Epithelial cell of proximal tubule (primary cell): Measurements from ENCODE around the gene CRACR2B. TPM values are rescaled to one million over a fixed set of nuclear protein-coding genes. Genes with fewer than 3 reads are reported as not detected.

Experiments
- DNase-seq: peaks from one replicate; pipeline ENCODE4 v3.0.0-alpha.2; 2011; ENCODE audit warnings: low read depth
- H3K4me3 ChIP-seq: 2 replicates; pipeline ENCODE4 v1.5.1; 2011; ENCODE audit warnings: low read depth, mild to moderate bottlenecking, low read length
- total RNA-seq: library from RNA; depleted of rRNA; stranded (reverse); fragments of >200 nt; gene quantifications from 2 replicates; pipeline ENCODE4 v1.2.3, GENCODE V29; 2015
- TF ChIP-seq, protein P1 (sequence below): conservative IDR thresholded peaks from 2 replicates; pipeline ENCODE4 v1.5.1; 2012; ENCODE audit warnings: low read depth, mild to moderate bottlenecking, low read length

The CRACR2B gene
- total RNA-seq, 1 donor from 2014 or later, result 55.7 TPM

DNA sequence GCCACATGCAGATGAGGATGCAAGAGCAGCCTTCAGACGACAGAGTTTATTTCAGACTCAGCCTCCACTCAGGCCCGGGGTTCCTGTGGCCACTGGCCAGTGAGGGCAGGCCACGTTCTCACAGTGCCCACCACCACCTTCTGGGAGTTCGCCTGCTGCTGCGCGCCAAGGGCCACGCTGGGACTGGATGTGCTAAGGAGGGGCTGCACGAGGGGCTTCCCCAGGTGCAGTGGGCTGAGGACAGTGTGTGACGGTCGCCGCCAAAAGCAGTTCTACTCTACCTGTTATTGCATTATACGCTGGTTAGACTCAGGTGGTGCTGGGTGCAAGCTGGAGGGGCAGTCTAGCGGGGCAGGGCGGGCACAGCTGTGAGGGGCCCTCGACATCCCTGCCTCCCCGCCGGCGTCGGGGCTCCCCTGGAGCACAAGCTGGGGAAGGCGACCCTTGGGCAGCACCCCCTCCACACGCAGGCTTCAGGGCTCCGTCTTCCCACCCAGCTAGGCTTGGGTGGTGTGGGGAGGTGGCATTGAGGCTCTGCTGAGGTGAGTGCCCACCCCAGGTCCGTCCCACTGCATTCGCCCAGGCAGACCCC is 40.5 kb upstream of the CRACR2B start:
- TF ChIP-seq, protein P1, sequence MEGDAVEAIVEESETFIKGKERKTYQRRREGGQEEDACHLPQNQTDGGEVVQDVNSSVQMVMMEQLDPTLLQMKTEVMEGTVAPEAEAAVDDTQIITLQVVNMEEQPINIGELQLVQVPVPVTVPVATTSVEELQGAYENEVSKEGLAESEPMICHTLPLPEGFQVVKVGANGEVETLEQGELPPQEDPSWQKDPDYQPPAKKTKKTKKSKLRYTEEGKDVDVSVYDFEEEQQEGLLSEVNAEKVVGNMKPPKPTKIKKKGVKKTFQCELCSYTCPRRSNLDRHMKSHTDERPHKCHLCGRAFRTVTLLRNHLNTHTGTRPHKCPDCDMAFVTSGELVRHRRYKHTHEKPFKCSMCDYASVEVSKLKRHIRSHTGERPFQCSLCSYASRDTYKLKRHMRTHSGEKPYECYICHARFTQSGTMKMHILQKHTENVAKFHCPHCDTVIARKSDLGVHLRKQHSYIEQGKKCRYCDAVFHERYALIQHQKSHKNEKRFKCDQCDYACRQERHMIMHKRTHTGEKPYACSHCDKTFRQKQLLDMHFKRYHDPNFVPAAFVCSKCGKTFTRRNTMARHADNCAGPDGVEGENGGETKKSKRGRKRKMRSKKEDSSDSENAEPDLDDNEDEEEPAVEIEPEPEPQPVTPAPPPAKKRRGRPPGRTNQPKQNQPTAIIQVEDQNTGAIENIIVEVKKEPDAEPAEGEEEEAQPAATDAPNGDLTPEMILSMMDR, result no peak

DNA sequence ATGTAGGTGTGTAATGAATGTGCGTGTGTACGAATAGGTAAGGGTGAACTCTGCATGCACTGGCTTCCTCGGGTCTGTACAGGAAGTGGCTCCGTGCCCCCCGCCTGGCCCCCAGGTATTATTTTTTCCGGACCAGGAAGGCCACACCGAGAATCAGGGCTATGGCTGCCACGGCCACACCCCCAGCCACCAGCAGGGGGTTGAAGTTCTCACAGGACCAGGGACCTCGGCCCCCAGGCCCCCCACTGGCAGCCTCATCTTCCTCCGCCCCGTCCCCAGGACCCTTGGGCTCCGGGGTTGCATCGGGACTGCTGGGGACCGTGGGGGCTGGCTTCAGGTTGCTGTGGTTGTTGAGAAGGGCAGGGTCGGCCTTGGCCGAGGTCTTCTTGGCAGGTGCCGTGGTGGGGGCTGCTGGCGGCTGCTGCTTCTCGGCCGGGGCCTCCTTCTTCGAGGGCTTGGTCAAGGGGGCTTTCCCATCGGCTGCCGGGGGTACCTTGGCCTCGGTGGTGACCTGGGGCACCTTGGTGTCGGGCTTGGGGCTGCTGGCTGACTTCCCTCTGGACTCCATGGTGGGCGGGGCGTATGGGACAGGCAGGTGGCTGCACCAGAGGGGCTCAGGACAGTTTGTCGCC is 39.6 kb upstream of the CRACR2B start:
- TF ChIP-seq, protein P1, result no peak
- no peak overlapping the region for H3K4me3 ChIP-seq
- DNase-seq, result no peak

More for the DNA sequence above, 40.5 kb upstream of the CRACR2B start:
- no peak overlapping the region for H3K4me3 ChIP-seq
- no peak for DNase-seq

DNA sequence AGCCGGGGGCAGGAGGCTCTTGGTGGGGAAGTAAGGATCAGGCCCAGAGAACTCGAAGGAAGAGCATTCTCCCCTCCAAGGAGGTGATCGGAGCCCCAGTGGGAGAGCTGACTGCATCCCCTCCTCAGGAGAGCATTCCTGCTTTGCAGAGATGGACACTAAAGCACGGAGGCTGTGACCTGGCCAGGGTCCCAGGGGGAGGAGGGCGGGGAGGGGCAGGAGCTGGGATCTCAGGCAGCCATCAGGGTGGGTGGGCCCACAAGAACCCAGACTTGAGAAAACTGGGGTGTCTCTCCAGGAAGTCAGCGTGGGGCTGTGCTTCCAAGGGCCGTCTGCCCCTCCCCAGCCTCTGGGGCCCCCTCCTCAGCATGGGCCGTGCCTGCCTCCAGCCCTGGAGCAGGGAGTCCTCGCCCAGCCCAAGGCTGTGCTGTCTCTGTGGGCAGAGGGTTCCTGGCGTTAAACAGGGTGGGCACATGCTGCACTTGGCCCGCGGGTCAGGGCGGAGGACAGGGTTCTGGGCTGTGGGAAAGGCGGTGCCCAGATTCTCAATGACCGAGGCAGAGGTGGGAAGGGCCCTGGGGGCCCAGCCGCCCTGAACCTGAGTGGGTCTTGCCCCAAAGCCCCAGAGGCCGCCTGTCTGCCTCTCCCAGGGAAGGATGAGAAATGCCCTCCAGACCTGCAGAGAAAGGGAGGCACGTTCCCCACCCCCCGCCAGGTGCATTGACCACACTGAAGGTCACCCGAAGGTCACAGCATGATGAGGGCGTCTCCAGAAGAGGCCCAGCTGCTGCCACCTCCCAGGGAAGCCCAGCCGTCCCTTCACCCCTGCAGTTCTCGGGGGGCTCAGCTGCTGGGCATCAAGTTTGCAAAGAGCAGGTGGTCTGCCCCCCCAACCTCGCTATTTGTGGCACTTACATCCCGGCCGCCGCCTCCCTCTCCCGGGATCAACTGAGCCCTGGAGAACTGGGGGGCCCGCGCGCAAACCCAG is 38.5 kb upstream of the CRACR2B start:
- no peak overlapping the region for H3K4me3 ChIP-seq
- TF ChIP-seq, protein P1, result no peak
- no peak for DNase-seq

DNA sequence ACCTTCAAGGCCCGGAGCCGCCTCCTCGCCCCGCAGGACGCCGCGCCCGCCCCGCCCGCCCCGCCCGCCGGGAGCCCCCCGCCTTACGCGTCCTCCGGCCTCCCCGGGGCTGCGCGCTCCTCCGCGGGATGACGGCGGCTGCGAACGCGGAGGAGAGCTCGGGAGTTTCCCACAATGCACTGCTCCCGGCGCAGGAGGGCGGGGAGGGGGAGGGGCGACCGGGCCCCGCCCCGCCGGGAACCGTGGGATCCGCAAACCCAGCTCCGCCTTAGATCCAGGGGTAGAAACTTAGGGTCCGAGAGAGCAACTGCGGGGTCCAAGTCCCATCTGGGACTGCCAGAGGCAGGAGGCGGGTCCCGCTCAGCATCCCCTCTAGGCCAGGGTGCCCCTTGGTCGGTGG is 37.8 kb upstream of the CRACR2B start, which contains the start of gene CEND1:
TSS of gene CEND1 (minus strand) at position 148 of the 400 bp plus-strand sequence. CDS start 1,514 bp downstream, outside the sequence.
- H3K4me3 ChIP-seq, result no peak within 1 kb of the TSS
- DNase-seq, result no peak
- TF ChIP-seq, protein P1, result no peak

DNA sequence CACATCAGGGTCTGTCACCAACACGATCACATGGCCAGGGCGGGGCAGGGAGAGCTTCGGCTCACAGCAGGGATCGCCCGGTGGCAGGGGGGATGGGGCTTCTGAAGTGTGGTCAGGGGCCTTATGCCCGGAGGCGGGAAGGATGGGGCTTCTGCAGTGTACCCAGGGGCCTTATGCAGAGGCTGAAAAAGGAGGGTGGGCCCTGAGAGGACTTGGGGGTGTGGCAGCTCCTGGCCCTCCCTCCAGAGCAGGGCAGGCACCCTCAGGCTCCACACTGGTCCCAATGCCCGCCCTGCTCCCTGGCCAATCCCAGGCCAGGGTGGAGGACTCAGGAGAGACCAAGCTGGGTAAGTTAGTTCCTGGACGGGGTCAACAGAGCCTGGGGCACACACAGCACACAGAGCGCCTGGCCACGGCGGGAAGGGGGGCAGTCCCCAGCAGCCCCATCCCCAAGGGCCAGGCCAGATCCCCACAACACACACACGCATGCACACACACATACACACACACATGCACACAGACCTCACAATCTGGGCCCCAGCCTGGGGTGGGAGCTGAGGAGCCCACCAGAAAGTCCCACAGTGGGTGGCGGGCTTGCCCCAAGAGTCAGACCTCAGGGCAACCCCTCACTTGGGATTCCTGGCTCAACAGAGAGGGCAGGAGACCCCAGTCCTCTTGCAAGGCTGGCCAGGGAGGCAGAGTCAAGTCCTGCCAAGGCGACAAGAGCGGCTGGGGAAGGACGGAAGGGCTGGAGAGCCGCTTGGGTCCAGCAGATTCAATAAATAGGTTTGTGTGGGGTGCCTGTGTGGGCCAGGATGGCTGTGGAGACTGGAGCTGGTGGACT is 36.8 kb upstream of the CRACR2B start:
- no peak overlapping the region for H3K4me3 ChIP-seq
- DNase-seq, result no peak
- TF ChIP-seq, protein P1, result no peak
